ENCODE results near the gene TPRA1. TPM values are rescaled to one million over a fixed set of nuclear protein-coding genes. Genes with fewer than 3 reads are reported as not detected.

TPRA1 gene
- total and polyA plus RNA-seq, 2 experiments from 2014 or later = 16.7 to 30.4 TPM

GRCh38 chr3:127606981-127607595 lies 16.6 kb upstream of the TPRA1 start (continued):
- no peak for TF ChIP-seq ZNF462 (CRISPR knock-in tag; IDR thresholded peaks at IDR 0.05)
- no peak for TF ChIP-seq CREB1 (CRISPR knock-in tag; IDR thresholded peaks at IDR 0.05; ENCODE audit: low read depth)
- TF ChIP-seq POLR2AphosphoS5 (IDR thresholded peaks at IDR 0.05; ENCODE audit: low read depth) = no peak
- TF ChIP-seq REST (IDR thresholded peaks at IDR 0.05; ENCODE audit: unreplicated experiment) = no peak
- TF ChIP-seq EZH2 (IDR thresholded peaks at IDR 0.05; ENCODE audit: low read depth, unreplicated experiment) = no peak
- no peak for TF ChIP-seq NANOG (IDR thresholded peaks at IDR 0.05; ENCODE audit: borderline replicate concordance)
- no peak for TF ChIP-seq ZNF114 (CRISPR knock-in tag; IDR thresholded peaks at IDR 0.05)
